PC-3 (cell line): ENCODE data around the gene LIMK1. TPM values are rescaled to one million over a fixed set of nuclear protein-coding genes. Genes with fewer than 3 reads are reported as not detected.

Source experiments
- ATAC-seq: fragments of 200-7000 bp; cut with Tn5 transposase; 2 replicates; pipeline ENCODE4 v1.9.1; 2020; ENCODE audit warnings: mild to moderate bottlenecking, moderate library complexity
- Bru-seq: library from RNA; stranded (reverse); fragments of 400-500 nt; gene quantifications from one replicate; lab custom pipeline; 2021; lab: Mats Ljungman, UMichigan
- BruChase-seq, 2 experiments: library from RNA; stranded (reverse); fragments of 400-500 nt; gene quantifications; one replicate each; lab custom pipeline; 2021; lab: Mats Ljungman, UMichigan
- BruUV-seq: library from RNA; stranded (reverse); fragments of 400-500 nt; replicated peaks from 2 replicates; lab custom pipeline; 2021; lab: Mats Ljungman, UMichigan
- CTCF ChIA-PET: fragments of 300-600 bp; sonication (Branson Sonifier 250); formaldehyde crosslinking; loops from one replicate; lab custom pipeline; 2022; ENCODE audit warnings: antibody characterized with exemption; lab: Charles Lee
- POLR2A ChIA-PET: fragments of 300-600 bp; sonication (Branson Sonifier 250); formaldehyde crosslinking; loops from one replicate; lab custom pipeline; 2022; ENCODE audit warnings: antibody characterized with exemption; ENCODE audit not compliant: unreplicated experiment; lab: Charles Lee
- DNase-seq: peaks from one replicate; pipeline ENCODE4 v3.0.0-alpha.2; 2015
- H2AFZ ChIP-seq: fragments of 300-600 bp; sonication (generic); 2 replicates; pipeline ENCODE4 v1.6.0; 2016; ENCODE audit warnings: antibody characterized with exemption, low read length
- H3F3A ChIP-seq: fragments of 300-600 bp; sonication (generic); one replicate; pipeline ENCODE4 v1.6.0; 2017; ENCODE audit warnings: antibody characterized with exemption, low read length, control low read depth, mild to moderate bottlenecking; ENCODE audit not compliant: unreplicated experiment
- H3K27ac ChIP-seq: fragments of 300-600 bp; sonication (generic); 2 replicates; pipeline ENCODE4 v1.5.1; 2016; ENCODE audit warnings: mild to moderate bottlenecking, low read length
- H3K27me3 ChIP-seq: fragments of 300-600 bp; sonication (generic); 2 replicates; pipeline ENCODE4 v1.6.1; 2016; ENCODE audit warnings: low read length, mixed read lengths
- H3K36me3 ChIP-seq: fragments of 300-600 bp; sonication (generic); 2 replicates; pipeline ENCODE4 v1.6.1; 2016; ENCODE audit warnings: low read depth, mixed run types, low read length, mixed read lengths
- H3K4me1 ChIP-seq: fragments of 300-600 bp; sonication (generic); 2 replicates; pipeline ENCODE4 v1.5.1; 2016; ENCODE audit warnings: low read length; ENCODE audit not compliant: insufficient read depth
- H3K4me2 ChIP-seq: fragments of 300-600 bp; sonication (generic); 2 replicates; pipeline ENCODE4 v1.6.0; 2016; ENCODE audit warnings: low read length
- H3K4me3 ChIP-seq: fragments of 300-600 bp; sonication (generic); 2 replicates; pipeline ENCODE4 v1.5.1; 2016; ENCODE audit warnings: mild to moderate bottlenecking, low read length, mixed read lengths
- H3K79me2 ChIP-seq: fragments of 300-600 bp; sonication (generic); 2 replicates; pipeline ENCODE4 v1.6.1; 2017; ENCODE audit warnings: low read length, mixed read lengths
- H3K9ac ChIP-seq: fragments of 300-600 bp; sonication (generic); 2 replicates; pipeline ENCODE4 v1.6.0; 2016; ENCODE audit warnings: mild to moderate bottlenecking, low read length
- H3K9me2 ChIP-seq: fragments of 300-600 bp; sonication (generic); replicated peaks from 2 replicates; pipeline ENCODE4 v1.6.1; 2016; ENCODE audit warnings: mixed run types, low read length, mixed read lengths
- H3K9me3 ChIP-seq: fragments of 300-600 bp; sonication (generic); 2 replicates; pipeline ENCODE4 v1.6.1; 2016; ENCODE audit warnings: low read length, mixed read lengths
- H4K20me1 ChIP-seq: fragments of 300-600 bp; sonication (generic); 2 replicates; pipeline ENCODE4 v1.6.1; 2016; ENCODE audit warnings: low read length, mixed read lengths
- CTCF ChIP-seq: fragments of 300-600 bp; sonication (generic); conservative IDR thresholded peaks from 2 replicates; pipeline ENCODE4 v1.5.1; 2017; ENCODE audit warnings: antibody characterized with exemption, low read depth, mild to moderate bottlenecking, low read length
- EZH2 ChIP-seq: fragments of 300-600 bp; sonication (generic); IDR thresholded peaks from one replicate; pipeline ENCODE4 v1.6.1; 2017; ENCODE audit warnings: antibody characterized with exemption, mild to moderate bottlenecking, low read length; ENCODE audit not compliant: unreplicated experiment
- EZH2phosphoT487 ChIP-seq: fragments of 300-600 bp; sonication (generic); IDR thresholded peaks from 2 replicates; pipeline ENCODE4 v1.6.1; 2018; ENCODE audit warnings: mild to moderate bottlenecking, antibody characterized with exemption, low read length, borderline replicate concordance
- intact Hi-C: fragments of 100-400 bp; cut with micrococcal nuclease; formaldehyde crosslinking; loops from 2 replicates; pipeline ENCODE4 v1.9.0; 2023
- long read RNA-seq: library from polyadenylated mRNA; unstranded; transcript quantifications from one replicate; pipeline ENCODE4 v2.0.0, GENCODE V29; 2021; ENCODE audit not compliant: unreplicated experiment
- total RNA-seq: library from RNA; depleted of rRNA; stranded (reverse); fragments of >200 nt; gene quantifications from 2 replicates; pipeline ENCODE4 v1.2.3, GENCODE V29; 2014; rRNA removed

The LIMK1 gene
- 40.3 and 54.3 TPM in 2 replicates for total RNA-seq
- percentile 55 among the genes with signal in this experiment for Bru-seq, nascent RNA
- percentile 68 among the genes with signal in this experiment for BruChase-seq, experiment 1, labeled RNA remaining after a 6-hour chase
- BruChase-seq, experiment 2, labeled RNA remaining after a 2-hour chase, result percentile 53 among the genes with signal in this experiment
- long read RNA-seq, partial matches to known transcripts, result 3 of 7 reads
- long read RNA-seq, other reads (novel, unspliced or antisense), result 3 of 7 reads

DNA sequence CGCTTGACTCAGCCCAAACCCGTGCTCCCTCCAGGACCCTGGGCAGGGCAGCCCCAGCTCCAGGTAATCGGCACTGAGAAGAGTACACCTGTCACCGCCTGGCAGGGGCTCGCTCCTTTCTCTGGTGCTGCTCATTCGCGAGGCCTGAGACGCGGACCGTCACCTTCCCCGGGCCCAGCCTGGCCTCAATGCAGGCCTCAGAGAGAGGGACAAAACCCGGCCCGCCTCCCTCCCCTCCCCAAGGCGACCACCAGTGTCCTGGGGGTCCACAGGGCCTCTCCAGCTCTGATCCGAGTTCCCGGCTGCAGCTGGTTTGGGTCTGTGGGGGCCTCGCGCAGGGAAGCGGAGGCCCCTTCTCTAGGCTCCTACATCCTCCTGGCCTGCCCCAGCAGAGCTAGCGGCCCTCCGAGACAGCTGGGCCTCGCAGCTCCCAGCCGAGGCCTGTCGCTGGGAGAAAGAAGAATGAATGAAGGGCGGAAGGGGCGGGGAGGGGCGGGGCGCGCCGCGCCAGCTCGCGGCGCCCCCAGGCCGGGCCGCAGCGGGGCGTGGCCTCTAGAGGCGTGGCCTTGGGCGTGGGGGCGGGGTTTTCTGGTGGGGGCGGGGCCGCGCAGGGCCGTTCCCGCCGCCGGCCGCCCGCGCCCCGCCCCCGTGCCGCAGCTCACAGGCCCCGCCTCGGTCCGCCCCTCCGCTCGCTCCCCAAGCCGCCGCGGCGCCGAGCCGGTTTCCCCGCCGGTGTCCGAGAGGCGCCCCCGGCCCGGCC lies at the start of gene LIMK1:
Gene LIMK1, plus strand, starts transcription at position 688 of the 760 bp plus-strand sequence. CDS start 187 bp downstream, outside the sequence.
- no peaks in the 10 kb centered on the region for H3K9me2 ChIP-seq
- H3K9me3 ChIP-seq, result no peaks in the 10 kb centered on the region
- H3K27ac ChIP-seq, result peak within 1 kb of the TSS; percentile 52
- peak; percentile 75 for DNase-seq
- H2AFZ ChIP-seq, result peak within 1 kb of the TSS; percentile 80
- H3K79me2 ChIP-seq, result peaks cover 21% of the 10 kb centered on the region
- H3F3A ChIP-seq, result no peaks in the 10 kb centered on the region
- H3K4me3 ChIP-seq, result peak within 1 kb of the TSS; percentile 86
- ChIA-PET POLR2A (interaction anchor here (0.5 to 0.6 kb wide), 8 partner anchors 8 to 408 kb away, joined by 3 to 8 read pairs (median 4); partner anchors contain the start of gene LAT2), CTCF (interaction anchor here (0.5 to 0.6 kb wide), 2 partner anchors 16 to 26 kb away, joined by 4 read pairs; no protein-coding TSS in a partner anchor)
- intact Hi-C loops, result no loop called here
- TF ChIP-seq EZH2, result no peak
- TF ChIP-seq CTCF, result no peak
- TF ChIP-seq EZH2phosphoT487, result no peak
- H4K20me1 ChIP-seq, result no peaks in the 10 kb centered on the region
- peak; percentile 62 for ATAC-seq
- BruUV-seq, result no TSS peak
- peak within 1 kb of the TSS; percentile 84 for H3K9ac ChIP-seq
- H3K27me3 ChIP-seq, result no peaks in the 10 kb centered on the region
- H3K4me1 ChIP-seq, result peaks cover 23% of the 10 kb centered on the region
- H3K4me2 ChIP-seq, result peak within 1 kb of the TSS; percentile 96
- H3K36me3 ChIP-seq, result peaks cover 10% of the 10 kb centered on the region

DNA sequence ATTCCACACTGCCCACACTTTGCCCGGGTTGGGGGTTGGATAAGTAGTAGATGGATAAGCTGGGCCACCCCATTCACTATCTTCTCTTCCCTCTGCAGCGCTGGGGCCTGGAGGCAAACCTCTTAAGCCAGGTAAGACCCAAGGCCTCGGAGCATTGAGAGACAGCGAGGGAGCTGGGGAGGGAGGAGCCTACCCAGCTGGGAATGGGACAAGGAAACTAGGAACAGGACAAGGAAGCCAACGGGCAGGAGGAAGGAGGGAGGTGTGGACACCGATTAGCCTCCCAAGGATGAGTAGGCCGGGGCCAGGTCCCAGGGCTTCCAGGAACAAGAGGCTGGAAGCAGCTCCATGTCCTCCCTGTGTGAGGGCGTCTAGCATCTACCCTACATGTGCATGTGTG lies 46.0 kb upstream of the LIMK1 start:
- DNase-seq, result no peak
- Histone ChIP-seq H3K27me3 (no peaks in the 10 kb centered on the region), H3K4me1 (no peaks in the 10 kb centered on the region), H3K9me2 (no peaks in the 10 kb centered on the region), H2AFZ (no peak overlapping the region), H3K27ac (no peak overlapping the region), H3F3A (no peaks in the 10 kb centered on the region), H3K9ac (no peak overlapping the region), H3K9me3 (no peaks in the 10 kb centered on the region), H3K4me2 (no peak overlapping the region), H4K20me1 (no peaks in the 10 kb centered on the region), H3K4me3 (no peak overlapping the region), H3K36me3 (no peaks in the 10 kb centered on the region), H3K79me2 (no peaks in the 10 kb centered on the region)
- CTCF ChIA-PET, result no interaction called here
- TF ChIP-seq EZH2phosphoT487 (no peak), EZH2 (no peak), CTCF (no peak)
- ATAC-seq, result no peak
- no TSS peak for BruUV-seq
- intact Hi-C loops, result no loop called here
- POLR2A ChIA-PET, result interaction anchor here (0.5 kb wide), 1 partner anchor 153 kb away, joined by 14 read pairs; no protein-coding TSS in a partner anchor
